DND-41 (cell line): ENCODE results near the gene NIT1.
A peak's percentile ranks its signal among the peaks of the same experiment; 100 is the strongest.
"Not testable (repeated sequence)": the region's sequence is repeated elsewhere in the genome, so short reads cannot be mapped to it uniquely, and the experiment has no call there.

ENCODE experiments used
- ATAC-seq: fragments of 200-7000 bp; cut with Tn5 transposase; 3 replicates; pipeline ENCODE4 v1.9.1; 2021; ENCODE audit warnings: low read depth; ENCODE audit not compliant: insufficient read depth
- DNase-seq: peaks from one replicate; pipeline ENCODE4 v3.0.0-alpha.2; 2020
- H2AFZ ChIP-seq: 2 replicates; pipeline ENCODE4 v1.6.0; 2012; ENCODE audit warnings: low read depth, low read length
- H3K27ac ChIP-seq: 2 replicates; pipeline ENCODE4 v1.5.1; 2012; ENCODE audit warnings: low read length, inconsistent platforms
- H3K27me3 ChIP-seq: fragments of 200-600 bp; sonication (generic); 2 replicates; pipeline ENCODE4 v1.6.0; 2012; ENCODE audit warnings: low read length, mild to moderate bottlenecking, inconsistent platforms; ENCODE audit not compliant: insufficient read depth, poor library complexity
- H3K36me3 ChIP-seq: 2 replicates; pipeline ENCODE4 v1.5.1; 2012; ENCODE audit warnings: low read length, inconsistent platforms; ENCODE audit not compliant: insufficient read depth
- H3K4me1 ChIP-seq: 2 replicates; pipeline ENCODE4 v1.5.1; 2012; ENCODE audit warnings: mild to moderate bottlenecking, low read length; ENCODE audit not compliant: insufficient read depth
- H3K4me2 ChIP-seq: 2 replicates; pipeline ENCODE4 v1.6.0; 2012; ENCODE audit warnings: mild to moderate bottlenecking, moderate library complexity, low read length, inconsistent platforms; ENCODE audit not compliant: insufficient read depth
- H3K4me3 ChIP-seq, 2 experiments: fragments of 200-600 bp in 1 of 2; shearing (Covaris generic) in 1 of 2; 2 replicates each; pipeline ENCODE4 v1.5.1; 2012 to 2016; ENCODE audit warnings: inconsistent platforms in 2 of 2, low read length in 2 of 2, mild to moderate bottlenecking in 2 of 2, low read depth in 1 of 2, moderate library complexity in 1 of 2
- H3K79me2 ChIP-seq: 2 replicates; pipeline ENCODE4 v1.6.0; 2012; ENCODE audit warnings: low read length, inconsistent platforms; ENCODE audit not compliant: insufficient read depth
- H3K9ac ChIP-seq: 2 replicates; pipeline ENCODE4 v1.6.0; 2012; ENCODE audit warnings: low read depth, mild to moderate bottlenecking, inconsistent platforms, low read length, moderate library complexity
- H3K9me3 ChIP-seq: 2 replicates; pipeline ENCODE4 v1.5.1; 2012; ENCODE audit warnings: low read length, moderate library complexity, mild to moderate bottlenecking, inconsistent platforms; ENCODE audit not compliant: insufficient read depth, severe bottlenecking
- H4K20me1 ChIP-seq: 2 replicates; pipeline ENCODE4 v1.6.0; 2012; ENCODE audit warnings: low read length; ENCODE audit not compliant: insufficient read depth
- CTCF ChIP-seq: IDR thresholded peaks from 2 replicates; pipeline ENCODE4 v1.5.1; 2012; ENCODE audit warnings: borderline replicate concordance, low read length, moderate library complexity, mild to moderate bottlenecking; ENCODE audit not compliant: poor library complexity, severe bottlenecking; ENCODE audit errors: extremely low read depth
- EZH2 ChIP-seq: IDR thresholded peaks from 3 replicates; pipeline ENCODE4 v1.6.1; 2012; ENCODE audit warnings: borderline replicate concordance, low read depth, mild to moderate bottlenecking, moderate library complexity, low read length, inconsistent platforms; ENCODE audit not compliant: severe bottlenecking

NIT1 gene

GRCh38 chr1:161113915-161114314, 4.0 kb upstream of the NIT1 start:
- no peaks in the 10 kb centered on the region for H3K27me3 ChIP-seq
- no peak overlapping the region for H3K27ac ChIP-seq
- H3K4me2 ChIP-seq: peak overlapping the region; percentile 5; the same call in 1 of the 2 replicates
- H3K79me2 ChIP-seq: peaks cover 98% of the 10 kb centered on the region
- DNase-seq (no peak), ATAC-seq (no peak)
- peaks cover 48% of the 10 kb centered on the region for H3K4me1 ChIP-seq
- no peak overlapping the region for H3K4me3 ChIP-seq
- no peak overlapping the region for H3K9ac ChIP-seq
- no peak for TF ChIP-seq EZH2
- no peak for TF ChIP-seq CTCF
- no peaks in the 10 kb centered on the region for H3K9me3 ChIP-seq
- peaks cover 40% of the 10 kb centered on the region for H3K36me3 ChIP-seq
- peaks cover 55% of the 10 kb centered on the region; the same call in 1 of the 2 replicates for H4K20me1 ChIP-seq
- no peak overlapping the region for H2AFZ ChIP-seq

- H2AFZ ChIP-seq: no peak overlapping the region
- peaks cover 50% of the 10 kb centered on the region; the same call in 1 of the 2 replicates for H4K20me1 ChIP-seq
- no peak overlapping the region for H3K9ac ChIP-seq
- no peaks in the 10 kb centered on the region for H3K9me3 ChIP-seq
- H3K4me1 ChIP-seq: peaks cover 54% of the 10 kb centered on the region
- no peak overlapping the region for H3K4me3 ChIP-seq
- H3K27ac ChIP-seq: no peak overlapping the region
- H3K36me3 ChIP-seq: peaks cover 34% of the 10 kb centered on the region
- H3K4me2 ChIP-seq: peak overlapping the region; percentile 5; the same call in 1 of the 2 replicates
- no peak for DNase-seq
- H3K27me3 ChIP-seq: no peaks in the 10 kb centered on the region
- peaks cover 96% of the 10 kb centered on the region for H3K79me2 ChIP-seq
- TF ChIP-seq EZH2: no peak
- TF ChIP-seq CTCF: no peak
- no peak for ATAC-seq
These were observed 3.3 kb upstream of the NIT1 start for GRCh38 chr1:161114556-161114955.

- peak overlapping the region; percentile 75; the same call in 1 of the 2 replicates for H3K4me2 ChIP-seq
- H3K79me2 ChIP-seq: peaks cover 90% of the 10 kb centered on the region
- no peaks in the 10 kb centered on the region for H3K27me3 ChIP-seq
- H2AFZ ChIP-seq: no peak overlapping the region
- no peaks in the 10 kb centered on the region for H3K9me3 ChIP-seq
- no peak for DNase-seq
- H4K20me1 ChIP-seq: peaks cover 43% of the 10 kb centered on the region; the same call in 1 of the 2 replicates
- H3K4me3 ChIP-seq: peak overlapping the region in 1 of 2 experiments; percentile 22; a peak in 1 of 4 replicates
- TF ChIP-seq EZH2 (no peak), CTCF (no peak)
- no peak for ATAC-seq
- peaks cover 35% of the 10 kb centered on the region for H3K36me3 ChIP-seq
- H3K27ac ChIP-seq: no peak overlapping the region
- no peak overlapping the region for H3K9ac ChIP-seq
- H3K4me1 ChIP-seq: peaks cover 61% of the 10 kb centered on the region
These were observed 2.7 kb upstream of the NIT1 start for GRCh38 chr1:161115132-161115711.

- Histone ChIP-seq H3K79me2 (peaks cover 88% of the 10 kb centered on the region), H3K36me3 (peaks cover 43% of the 10 kb centered on the region), H3K4me2 (peak overlapping the region; percentile 75), H3K4me1 (peaks cover 64% of the 10 kb centered on the region), H3K4me3 (peak overlapping the region in 1 of 2 experiments; percentile 87; a peak in 1 of 4 replicates), H4K20me1 (peaks cover 43% of the 10 kb centered on the region; the same call in 1 of the 2 replicates)
- not testable (repeated sequence) for H3K27ac ChIP-seq, DNase-seq, H3K9ac ChIP-seq, H3K27me3 ChIP-seq, ATAC-seq, H3K9me3 ChIP-seq, H2AFZ ChIP-seq
These were observed 1.9 kb upstream of the NIT1 start for GRCh38 chr1:161115961-161116360.
